ENCODE measurements around the gene TMEM95. TPM values are rescaled to one million over a fixed set of nuclear protein-coding genes. Genes with fewer than 3 reads are reported as not detected.
A peak's percentile ranks its signal among the peaks of the same experiment; 100 is the strongest.

The TMEM95 gene
- total RNA-seq, 4 donors from 2014 or later: not detected

DNA sequence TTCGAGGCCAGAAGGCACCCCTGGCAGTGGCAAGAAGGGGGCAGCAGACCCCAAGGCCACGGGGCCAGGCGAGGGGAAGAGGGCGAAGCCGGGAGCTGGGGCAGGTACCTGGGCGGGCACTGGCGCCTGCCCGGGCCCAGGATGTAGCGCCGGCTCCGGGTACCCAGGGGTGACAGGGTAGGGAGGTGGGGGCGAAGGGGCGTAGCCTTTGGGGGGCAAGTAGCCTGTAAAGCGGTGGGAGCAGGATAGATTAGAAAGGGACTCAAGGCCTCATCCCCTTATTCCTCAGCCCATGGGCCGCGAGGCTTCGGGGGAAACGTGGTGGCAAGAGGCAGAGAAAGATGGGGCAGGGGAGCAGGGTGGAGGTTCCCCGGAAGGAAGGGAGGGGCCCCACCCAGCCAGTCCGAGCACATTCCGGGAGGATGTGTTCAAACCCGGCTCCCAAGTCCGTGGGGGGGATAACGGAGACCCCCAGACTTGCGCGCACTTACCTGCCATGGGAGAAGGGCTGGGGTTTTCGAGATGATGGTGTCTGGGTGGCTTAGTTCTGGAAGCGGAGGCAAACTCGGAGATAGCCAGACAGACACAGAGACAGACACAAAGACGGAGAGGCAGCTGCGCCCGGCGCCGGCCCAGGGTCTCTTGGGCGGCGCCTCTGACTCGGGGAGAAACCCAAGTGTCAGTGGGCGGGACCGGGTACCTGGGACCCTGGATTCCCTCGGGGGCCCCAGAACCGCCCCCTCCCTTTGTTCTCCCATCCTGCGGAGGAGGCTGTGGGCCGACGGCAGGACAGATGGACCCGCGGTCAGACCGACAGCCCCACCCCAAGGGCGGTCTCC, 38.9 kb downstream of the TMEM95 start:
- Histone ChIP-seq H3K9me3 (no peaks in the 10 kb centered on the region), H3K27ac (peak overlapping the region; percentile 83 to 97 (median 90)), H3K27me3 (no peaks in the 10 kb centered on the region), H3K4me1 (peaks cover 9 to 10% of the 10 kb centered on the region in 2 donors), H3K36me3 (peaks cover 0 to 22% of the 10 kb centered on the region in 2 donors), H3K4me3 (peak overlapping the region; percentile 73 to 97 (median 88))
- in situ Hi-C loops (cut with MboI; ENCODE audit: low sequenced_read_pairs in 4 of 4) (no loop called here), intact Hi-C loops (cut with DNase I; ENCODE audit: low total_unique reads) (loop anchor here (1.0 kb wide), 4 partner anchors 9 to 90 kb away; partner anchors contain the start of genes POLR2A and TMEM102)
- ATAC-seq (peak; percentile 16 to 24), DNase-seq (peak in 1 of 2 donors; percentile 15)
- TF ChIP-seq, protein P1, sequence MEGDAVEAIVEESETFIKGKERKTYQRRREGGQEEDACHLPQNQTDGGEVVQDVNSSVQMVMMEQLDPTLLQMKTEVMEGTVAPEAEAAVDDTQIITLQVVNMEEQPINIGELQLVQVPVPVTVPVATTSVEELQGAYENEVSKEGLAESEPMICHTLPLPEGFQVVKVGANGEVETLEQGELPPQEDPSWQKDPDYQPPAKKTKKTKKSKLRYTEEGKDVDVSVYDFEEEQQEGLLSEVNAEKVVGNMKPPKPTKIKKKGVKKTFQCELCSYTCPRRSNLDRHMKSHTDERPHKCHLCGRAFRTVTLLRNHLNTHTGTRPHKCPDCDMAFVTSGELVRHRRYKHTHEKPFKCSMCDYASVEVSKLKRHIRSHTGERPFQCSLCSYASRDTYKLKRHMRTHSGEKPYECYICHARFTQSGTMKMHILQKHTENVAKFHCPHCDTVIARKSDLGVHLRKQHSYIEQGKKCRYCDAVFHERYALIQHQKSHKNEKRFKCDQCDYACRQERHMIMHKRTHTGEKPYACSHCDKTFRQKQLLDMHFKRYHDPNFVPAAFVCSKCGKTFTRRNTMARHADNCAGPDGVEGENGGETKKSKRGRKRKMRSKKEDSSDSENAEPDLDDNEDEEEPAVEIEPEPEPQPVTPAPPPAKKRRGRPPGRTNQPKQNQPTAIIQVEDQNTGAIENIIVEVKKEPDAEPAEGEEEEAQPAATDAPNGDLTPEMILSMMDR (IDR thresholded peaks at IDR 0.05 in 4 of 5, conservative IDR thresholded peaks at IDR 0.05 in 1 of 5): no peak
- no peak for TF ChIP-seq POLR2A (IDR thresholded peaks at IDR 0.05)

DNA sequence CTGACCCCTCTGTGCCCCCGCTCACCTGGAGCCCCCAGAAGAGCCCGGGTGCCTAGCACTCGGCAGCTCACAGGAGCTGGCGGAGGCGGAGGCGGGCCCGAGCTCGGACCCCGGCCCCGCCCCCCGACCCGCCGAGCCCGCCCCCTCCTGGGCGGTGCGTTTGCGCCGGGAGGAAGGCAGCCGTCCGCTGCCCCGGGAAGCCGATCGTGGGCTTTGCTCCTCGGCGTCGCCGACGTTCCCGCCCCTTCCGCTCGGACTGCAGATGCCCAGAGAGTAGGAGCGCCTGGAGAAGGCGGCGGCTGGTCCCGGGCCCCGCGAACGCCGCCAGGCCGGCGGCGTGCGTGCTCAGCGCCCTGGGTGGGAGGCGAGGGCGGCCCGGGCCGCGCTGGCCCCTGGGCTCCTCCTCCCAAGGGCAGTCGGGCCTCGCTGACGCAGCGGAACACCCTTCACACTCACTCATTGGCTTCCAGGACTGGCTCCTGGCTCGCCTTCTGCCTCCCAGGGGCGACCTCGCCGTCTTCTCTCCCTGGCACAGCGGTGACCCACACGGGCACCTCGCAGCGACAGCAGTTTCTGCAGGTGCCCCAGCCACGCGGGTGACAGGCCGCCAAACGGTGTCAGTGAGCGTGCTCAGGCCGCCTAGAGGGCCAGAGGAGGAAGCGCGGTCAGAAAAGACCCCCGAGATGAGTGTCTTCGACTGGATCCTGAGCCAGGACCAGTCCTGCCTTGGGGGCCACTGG, 39.7 kb downstream of the TMEM95 start, which contains the start of gene PLSCR3:
Gene PLSCR3, minus strand, starts transcription at position 74 of the 740 bp plus-strand sequence. CDS start 415 bp downstream, outside the sequence.
- peak within 1 kb of the TSS; percentile 73 to 97 (median 88) for H3K4me3 ChIP-seq
- ATAC-seq (peak; percentile 89 to 91), DNase-seq (peak; percentile 64 to 81)
- peaks cover 9 to 10% of the 10 kb centered on the region in 2 donors for H3K4me1 ChIP-seq
- in situ Hi-C loops (cut with MboI; ENCODE audit: low sequenced_read_pairs in 4 of 4): no loop called here
- H3K27ac ChIP-seq: peak within 1 kb of the TSS; percentile 83 to 97 (median 90)
- H3K9me3 ChIP-seq: no peaks in the 10 kb centered on the region
- peaks cover 0 to 19% of the 10 kb centered on the region in 2 donors for H3K36me3 ChIP-seq
- H3K27me3 ChIP-seq: no peaks in the 10 kb centered on the region
- peak; percentile 93 for TF ChIP-seq POLR2A (IDR thresholded peaks at IDR 0.05)
- TF ChIP-seq, protein P1 (IDR thresholded peaks at IDR 0.05 in 4 of 5, conservative IDR thresholded peaks at IDR 0.05 in 1 of 5): peak; percentile 32 to 61 (median 42)
- intact Hi-C loops (cut with DNase I; ENCODE audit: low total_unique reads): loop anchor here (1.0 kb wide), 4 partner anchors 9 to 90 kb away; partner anchors contain the start of genes POLR2A and TMEM102

DNA sequence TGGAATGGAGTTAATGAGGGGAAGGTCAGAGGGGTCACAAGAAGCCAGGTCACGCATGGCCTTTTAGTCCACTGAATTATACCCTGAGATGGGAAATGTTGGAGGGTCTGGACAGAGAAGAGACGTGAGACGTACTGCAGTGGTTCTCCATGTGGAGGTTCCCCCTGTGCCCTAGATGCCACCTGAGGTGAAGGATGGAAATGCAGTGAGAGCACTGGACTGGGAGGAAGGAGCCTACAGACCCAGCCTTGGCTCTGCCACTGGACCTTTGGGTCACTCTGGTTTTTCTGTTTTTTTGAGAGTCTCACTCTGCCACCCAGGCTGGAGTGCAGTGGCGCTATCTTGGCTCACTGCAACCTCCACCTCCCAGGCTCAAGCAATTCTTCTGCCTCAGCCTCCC, 41.2 kb downstream of the TMEM95 start:
- no peaks in the 10 kb centered on the region for H3K27me3 ChIP-seq
- in situ Hi-C loops (cut with MboI; ENCODE audit: low sequenced_read_pairs in 4 of 4) (no loop called here), intact Hi-C loops (cut with DNase I; ENCODE audit: low total_unique reads) (no loop called here)
- ATAC-seq (no peak), DNase-seq (no peak)
- H3K4me1 ChIP-seq: peaks cover 9 to 10% of the 10 kb centered on the region in 2 donors
- H3K4me3 ChIP-seq: no peak overlapping the region
- H3K36me3 ChIP-seq: peaks cover 0 to 4% of the 10 kb centered on the region in 2 donors
- no peaks in the 10 kb centered on the region for H3K9me3 ChIP-seq
- no peak for TF ChIP-seq POLR2A (IDR thresholded peaks at IDR 0.05)
- TF ChIP-seq, protein P1 (IDR thresholded peaks at IDR 0.05 in 4 of 5, conservative IDR thresholded peaks at IDR 0.05 in 1 of 5): no peak
- H3K27ac ChIP-seq: no peak overlapping the region

DNA sequence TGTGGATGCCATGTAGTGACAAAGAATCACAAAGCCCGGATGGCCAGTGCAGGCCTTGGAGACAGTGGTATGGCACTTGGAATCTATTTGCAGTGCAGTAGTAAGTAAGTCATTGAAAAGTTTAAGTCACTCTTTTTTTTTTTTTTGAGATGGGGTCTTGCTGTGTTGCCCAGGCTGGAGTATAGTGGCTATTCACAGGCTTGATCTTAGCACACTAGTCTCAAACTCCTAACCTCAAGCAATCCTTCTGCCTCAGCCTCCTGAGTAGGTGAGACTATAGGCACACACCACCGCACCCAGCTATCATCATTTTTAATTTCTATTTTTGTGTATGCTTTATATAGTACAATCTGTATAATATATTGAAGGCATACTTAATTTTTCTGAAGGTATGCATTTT, 43.7 kb downstream of the TMEM95 start:
- no peak for TF ChIP-seq POLR2A (IDR thresholded peaks at IDR 0.05)
- TF ChIP-seq, protein P1 (IDR thresholded peaks at IDR 0.05 in 4 of 5, conservative IDR thresholded peaks at IDR 0.05 in 1 of 5): no peak
- Histone ChIP-seq H3K27ac (no peak overlapping the region), H3K4me3 (no peak overlapping the region), H3K4me1 (peaks cover 17 to 22% of the 10 kb centered on the region in 2 donors), H3K9me3 (no peaks in the 10 kb centered on the region), H3K36me3 (no peaks in the 10 kb centered on the region), H3K27me3 (no peaks in the 10 kb centered on the region)
- no peak for DNase-seq
- ATAC-seq: no peak
- intact Hi-C loops (cut with DNase I; ENCODE audit: low total_unique reads) (no loop called here), in situ Hi-C loops (cut with MboI; ENCODE audit: low sequenced_read_pairs in 4 of 4) (no loop called here)

All from gastrocnemius medialis (tissue), 4 donors.